ENCODE results near the gene ZNF770. TPM values are rescaled to one million over a fixed set of nuclear protein-coding genes. Genes with fewer than 3 reads are reported as not detected.

ZNF770 gene
- total and polyA plus RNA-seq, 10 of the 15 experiments (the other 5 are each of a cell fraction or from before 2014, with no cell fraction given) = 1.8 to 118 (median 26.0) TPM

DNA sequence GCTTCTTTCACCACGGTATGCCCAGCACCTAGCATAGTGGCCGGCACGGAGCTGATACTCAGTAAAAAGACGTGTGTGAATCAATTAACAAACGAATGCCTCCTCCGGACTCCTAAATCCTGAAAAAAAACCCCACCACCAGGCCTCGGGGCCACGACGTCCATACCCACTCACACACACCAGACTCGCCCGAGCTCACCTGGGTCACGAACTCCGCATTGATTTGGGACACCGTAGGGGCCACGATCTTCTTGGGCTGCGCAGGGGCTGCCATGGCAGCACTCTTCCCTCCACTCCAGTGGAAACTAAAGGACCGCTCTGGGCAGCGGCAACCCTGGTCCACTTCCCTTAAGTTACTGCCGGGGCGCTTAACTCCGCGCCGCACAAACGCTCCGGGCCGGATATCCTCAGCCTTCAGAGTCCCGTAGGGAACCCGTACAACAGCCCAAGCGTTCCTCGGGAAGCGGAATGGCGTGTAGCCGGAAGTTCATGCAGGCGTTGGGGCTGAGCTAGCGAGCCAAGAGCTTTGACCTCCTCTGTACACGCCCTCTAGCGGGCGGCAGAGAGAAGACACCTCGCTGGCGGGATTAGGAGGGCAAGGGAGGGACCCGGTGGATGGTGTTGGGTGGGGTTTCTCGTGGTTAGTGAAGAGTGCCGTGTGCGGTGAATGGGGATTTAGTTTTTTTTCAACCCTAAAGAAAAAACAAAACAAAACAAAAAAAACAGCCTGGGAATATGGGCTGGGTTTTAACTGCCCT, 18.6 kb downstream of the ZNF770 start, which contains the start of gene AQR (continued):
- TF ChIP-seq FOXK2 (IDR thresholded peaks at IDR 0.05) (peak; percentile 82), NR2C2 (IDR thresholded peaks at IDR 0.05; ENCODE audit: borderline replicate concordance, control insufficient read depth, insufficient read length, low read depth) (no peak), BRCA1 (IDR thresholded peaks at IDR 0.05; ENCODE audit: low read depth, low read length) (no peak), BMI1 (IDR thresholded peaks at IDR 0.05; ENCODE audit: borderline replicate concordance) (no peak), FOS (IDR thresholded peaks at IDR 0.05; ENCODE audit: borderline replicate concordance, extremely low read depth, insufficient read length) (no peak), YY1 (IDR thresholded peaks at IDR 0.05; ENCODE audit: low read depth, low read length) (peak; percentile 91), BCL11A (IDR thresholded peaks at IDR 0.05; ENCODE audit: low read depth, low read length) (no peak), JUND (IDR thresholded peaks at IDR 0.05; ENCODE audit: low read depth, low read length) (no peak), GATAD2B (conservative IDR thresholded peaks at IDR 0.05; ENCODE audit: low read depth) (peak; percentile 70; the same call in 1 of the 2 replicates), SUPT20H (IDR thresholded peaks at IDR 0.05; ENCODE audit: borderline replicate concordance, control insufficient read depth, low read depth, low read length) (no peak), IKZF1 (conservative IDR thresholded peaks at IDR 0.05) (peak; percentile 93), SPI1 (IDR thresholded peaks at IDR 0.05; ENCODE audit: borderline replicate concordance, insufficient read depth, low read depth, low read length) (peak; percentile 53)
- TF ChIP-seq, protein P1, sequence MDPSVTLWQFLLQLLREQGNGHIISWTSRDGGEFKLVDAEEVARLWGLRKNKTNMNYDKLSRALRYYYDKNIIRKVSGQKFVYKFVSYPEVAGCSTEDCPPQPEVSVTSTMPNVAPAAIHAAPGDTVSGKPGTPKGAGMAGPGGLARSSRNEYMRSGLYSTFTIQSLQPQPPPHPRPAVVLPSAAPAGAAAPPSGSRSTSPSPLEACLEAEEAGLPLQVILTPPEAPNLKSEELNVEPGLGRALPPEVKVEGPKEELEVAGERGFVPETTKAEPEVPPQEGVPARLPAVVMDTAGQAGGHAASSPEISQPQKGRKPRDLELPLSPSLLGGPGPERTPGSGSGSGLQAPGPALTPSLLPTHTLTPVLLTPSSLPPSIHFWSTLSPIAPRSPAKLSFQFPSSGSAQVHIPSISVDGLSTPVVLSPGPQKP (IDR thresholded peaks at IDR 0.05; ENCODE audit: low read depth, low read length) = peak; percentile 93
- TF ChIP-seq, protein P2, sequence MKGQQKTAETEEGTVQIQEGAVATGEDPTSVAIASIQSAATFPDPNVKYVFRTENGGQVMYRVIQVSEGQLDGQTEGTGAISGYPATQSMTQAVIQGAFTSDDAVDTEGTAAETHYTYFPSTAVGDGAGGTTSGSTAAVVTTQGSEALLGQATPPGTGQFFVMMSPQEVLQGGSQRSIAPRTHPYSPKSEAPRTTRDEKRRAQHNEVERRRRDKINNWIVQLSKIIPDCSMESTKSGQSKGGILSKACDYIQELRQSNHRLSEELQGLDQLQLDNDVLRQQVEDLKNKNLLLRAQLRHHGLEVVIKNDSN (IDR thresholded peaks at IDR 0.05; ENCODE audit: borderline replicate concordance, extremely low read length, insufficient read depth, low read depth, low read length) = no peak
- TF ChIP-seq, protein P3, sequence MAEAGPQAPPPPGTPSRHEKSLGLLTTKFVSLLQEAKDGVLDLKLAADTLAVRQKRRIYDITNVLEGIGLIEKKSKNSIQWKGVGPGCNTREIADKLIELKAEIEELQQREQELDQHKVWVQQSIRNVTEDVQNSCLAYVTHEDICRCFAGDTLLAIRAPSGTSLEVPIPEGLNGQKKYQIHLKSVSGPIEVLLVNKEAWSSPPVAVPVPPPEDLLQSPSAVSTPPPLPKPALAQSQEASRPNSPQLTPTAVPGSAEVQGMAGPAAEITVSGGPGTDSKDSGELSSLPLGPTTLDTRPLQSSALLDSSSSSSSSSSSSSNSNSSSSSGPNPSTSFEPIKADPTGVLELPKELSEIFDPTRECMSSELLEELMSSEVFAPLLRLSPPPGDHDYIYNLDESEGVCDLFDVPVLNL (IDR thresholded peaks at IDR 0.05; ENCODE audit: low read depth, low read length) = peak; percentile 56; the same call in 1 of the 2 replicates
- TF ChIP-seq, protein P4, sequence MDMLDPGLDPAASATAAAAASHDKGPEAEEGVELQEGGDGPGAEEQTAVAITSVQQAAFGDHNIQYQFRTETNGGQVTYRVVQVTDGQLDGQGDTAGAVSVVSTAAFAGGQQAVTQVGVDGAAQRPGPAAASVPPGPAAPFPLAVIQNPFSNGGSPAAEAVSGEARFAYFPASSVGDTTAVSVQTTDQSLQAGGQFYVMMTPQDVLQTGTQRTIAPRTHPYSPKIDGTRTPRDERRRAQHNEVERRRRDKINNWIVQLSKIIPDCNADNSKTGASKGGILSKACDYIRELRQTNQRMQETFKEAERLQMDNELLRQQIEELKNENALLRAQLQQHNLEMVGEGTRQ (IDR thresholded peaks at IDR 0.05; ENCODE audit: borderline replicate concordance, low read depth, low read length) = no peak

Data from GM12878 (cell line).